Testis (tissue), 2 donors: ENCODE data around the gene BABAM2.

Source experiments
- CTCF ChIP-seq, 3 experiments: fragments of 450-650 bp in 2 of 3; fragments of 200-600 bp in 1 of 3; sonication (generic) in 1 of 3; IDR thresholded peaks; one replicate each; pipeline ENCODE4 v1.5.1; 2016 to 2019; ENCODE audit warnings: antibody characterized with exemption in 3 of 3, mild to moderate bottlenecking in 2 of 3, moderate library complexity in 1 of 3
- POLR2A ChIP-seq: fragments of 450-650 bp; IDR thresholded peaks from one replicate; pipeline ENCODE4 v1.6.1; 2017; ENCODE audit warnings: antibody characterized with exemption, mild to moderate bottlenecking, moderate library complexity

GRCh38 chr2:28009732-28010131 is 119.2 kb downstream of the BABAM2 start:
- no peak for TF ChIP-seq CTCF (IDR thresholded peaks at IDR 0.05)
- TF ChIP-seq POLR2A: no peak
